Prostate gland (tissue), 2 donors: Measurements from ENCODE around the gene CDH7. TPM values are rescaled to one million over a fixed set of nuclear protein-coding genes. Genes with fewer than 3 reads are reported as not detected.

Experiments used
- DNase-seq: peaks from one replicate; pipeline ENCODE4 v3.0.0-alpha.2; 2019; ENCODE audit warnings: low spot score
- H3K27ac ChIP-seq, 2 donors: fragments of 200-600 bp; sonication (generic); 2 replicates each; pipeline ENCODE4 v1.5.1; 2017 to 2019
- H3K27me3 ChIP-seq: fragments of 200-600 bp; sonication (generic); replicated peaks from 2 replicates; pipeline ENCODE4 v1.5.1; 2019; ENCODE audit not compliant: insufficient read depth
- H3K36me3 ChIP-seq, 2 donors: fragments of 200-600 bp; sonication (generic); 1 replicate in 1 of 2; 2 replicates in 1 of 2; pipeline versions ENCODE4 v1.5.1 to v1.8.1; 2017 to 2019
- H3K4me1 ChIP-seq: fragments of 200-600 bp; sonication (generic); replicated peaks from 2 replicates; pipeline ENCODE4 v1.5.1; 2019
- H3K4me3 ChIP-seq, 2 donors: fragments of 200-600 bp; sonication (generic); 2 replicates each; pipeline ENCODE4 v1.5.1; 2017 to 2019
- H3K9me3 ChIP-seq: fragments of 200-600 bp; sonication (generic); 2 replicates; pipeline ENCODE4 v1.5.1; 2017
- POLR2A ChIP-seq: fragments of 450-650 bp; IDR thresholded peaks from one replicate; pipeline ENCODE4 v1.6.1; 2016; ENCODE audit warnings: antibody characterized with exemption, mild to moderate bottlenecking
- POLR2AphosphoS5 ChIP-seq: sonication (generic); formaldehyde crosslinking; IDR thresholded peaks from one replicate; pipeline ENCODE4 v1.6.1; 2017; ENCODE audit warnings: antibody characterized with exemption
- WGBS: methylation state at CpG from one replicate; pipeline ENCODE4 v1.1.5; 2018; 5-methylcytosine and 5-hydroxymethylcytosine counted together
- intact Hi-C: fragments of 100-400 bp; cut with DNase I; formaldehyde crosslinking; loops from one replicate; pipeline ENCODE4 v1.14.2; 2022
- total RNA-seq, 2 donors: library from RNA; depleted of rRNA; stranded (reverse); fragments of >200 nt; gene quantifications; one replicate each; pipeline ENCODE4 v1.1.0, GENCODE V29; 2016
- TF ChIP-seq, protein P1 (sequence below), 4 experiments: fragments of 200-600 bp in 2 of 4; fragments of 450-650 bp in 2 of 4; sonication (generic) in 2 of 4; IDR thresholded peaks; 1 replicate in 3 of 4; 2 replicates in 1 of 4; pipeline ENCODE4 v1.5.1; 2016 to 2019; ENCODE audit warnings: antibody characterized with exemption in 4 of 4, mild to moderate bottlenecking in 2 of 4, moderate library complexity in 2 of 4

Gene CDH7
- total RNA-seq, 2 donors from 2014 or later: 1.0 TPM

DNA sequence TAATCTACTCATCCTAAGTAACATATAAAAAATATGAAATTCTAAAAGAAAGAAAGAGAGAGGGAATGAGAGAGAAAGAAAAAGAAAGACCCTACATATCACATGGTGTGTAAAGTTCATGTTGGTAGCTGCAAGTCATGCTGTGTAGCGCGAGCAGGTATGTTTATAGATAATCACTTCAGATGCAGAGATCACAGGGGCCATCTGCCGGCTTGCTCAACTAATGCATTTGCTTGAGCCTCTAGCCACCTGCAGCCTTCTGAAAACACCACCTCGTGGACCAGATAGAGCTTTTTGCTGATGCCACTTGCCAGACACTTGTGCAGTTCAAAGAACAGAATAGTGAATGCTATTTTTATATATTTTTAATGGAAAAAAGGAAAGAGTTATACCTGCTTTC lies 37.6 kb downstream of the CDH7 start:
- no peak overlapping the region for H3K27ac ChIP-seq
- TF ChIP-seq POLR2AphosphoS5 (no peak), POLR2A (no peak)
- TF ChIP-seq, protein P1, sequence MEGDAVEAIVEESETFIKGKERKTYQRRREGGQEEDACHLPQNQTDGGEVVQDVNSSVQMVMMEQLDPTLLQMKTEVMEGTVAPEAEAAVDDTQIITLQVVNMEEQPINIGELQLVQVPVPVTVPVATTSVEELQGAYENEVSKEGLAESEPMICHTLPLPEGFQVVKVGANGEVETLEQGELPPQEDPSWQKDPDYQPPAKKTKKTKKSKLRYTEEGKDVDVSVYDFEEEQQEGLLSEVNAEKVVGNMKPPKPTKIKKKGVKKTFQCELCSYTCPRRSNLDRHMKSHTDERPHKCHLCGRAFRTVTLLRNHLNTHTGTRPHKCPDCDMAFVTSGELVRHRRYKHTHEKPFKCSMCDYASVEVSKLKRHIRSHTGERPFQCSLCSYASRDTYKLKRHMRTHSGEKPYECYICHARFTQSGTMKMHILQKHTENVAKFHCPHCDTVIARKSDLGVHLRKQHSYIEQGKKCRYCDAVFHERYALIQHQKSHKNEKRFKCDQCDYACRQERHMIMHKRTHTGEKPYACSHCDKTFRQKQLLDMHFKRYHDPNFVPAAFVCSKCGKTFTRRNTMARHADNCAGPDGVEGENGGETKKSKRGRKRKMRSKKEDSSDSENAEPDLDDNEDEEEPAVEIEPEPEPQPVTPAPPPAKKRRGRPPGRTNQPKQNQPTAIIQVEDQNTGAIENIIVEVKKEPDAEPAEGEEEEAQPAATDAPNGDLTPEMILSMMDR (IDR thresholded peaks at IDR 0.05): no peak
- no peaks in the 10 kb centered on the region for H3K4me1 ChIP-seq
- H3K36me3 ChIP-seq: no peaks in the 10 kb centered on the region
- no peak for DNase-seq
- intact Hi-C loops: no loop called here
- no peak overlapping the region for H3K4me3 ChIP-seq
- 35% methylated on average over 4 of the region's 4 CpGs for WGBS
- H3K27me3 ChIP-seq: no peaks in the 10 kb centered on the region
- H3K9me3 ChIP-seq: no peaks in the 10 kb centered on the region

DNA sequence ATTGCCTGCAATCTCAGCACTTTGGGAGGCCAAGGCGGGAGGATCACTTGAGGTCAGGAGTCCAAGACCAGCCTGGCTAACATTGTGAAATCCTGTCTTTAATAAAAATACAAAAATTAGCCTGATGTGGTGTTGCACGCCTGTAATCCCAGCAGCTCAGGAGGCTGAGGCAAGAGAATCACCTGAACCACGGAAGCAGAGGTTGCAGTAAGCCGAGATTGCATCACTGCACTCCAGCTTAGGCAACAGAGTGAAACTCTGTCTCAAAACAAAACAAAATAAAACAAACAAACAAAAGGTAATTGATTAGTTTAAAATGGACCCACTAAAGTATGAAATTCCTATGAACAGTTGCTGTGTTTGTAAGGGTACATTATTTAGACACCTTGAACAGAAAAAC lies 39.8 kb downstream of the CDH7 start:
- no peak for DNase-seq
- WGBS: 95% methylated on average over 4 of the region's 4 CpGs
- Histone ChIP-seq H3K27me3 (no peaks in the 10 kb centered on the region), H3K27ac (no peak overlapping the region), H3K36me3 (no peaks in the 10 kb centered on the region), H3K4me1 (no peaks in the 10 kb centered on the region), H3K4me3 (no peak overlapping the region), H3K9me3 (no peaks in the 10 kb centered on the region)
- TF ChIP-seq, protein P1 (IDR thresholded peaks at IDR 0.05): no peak
- no peak for TF ChIP-seq POLR2A
- no peak for TF ChIP-seq POLR2AphosphoS5
- intact Hi-C loops: no loop called here

DNA sequence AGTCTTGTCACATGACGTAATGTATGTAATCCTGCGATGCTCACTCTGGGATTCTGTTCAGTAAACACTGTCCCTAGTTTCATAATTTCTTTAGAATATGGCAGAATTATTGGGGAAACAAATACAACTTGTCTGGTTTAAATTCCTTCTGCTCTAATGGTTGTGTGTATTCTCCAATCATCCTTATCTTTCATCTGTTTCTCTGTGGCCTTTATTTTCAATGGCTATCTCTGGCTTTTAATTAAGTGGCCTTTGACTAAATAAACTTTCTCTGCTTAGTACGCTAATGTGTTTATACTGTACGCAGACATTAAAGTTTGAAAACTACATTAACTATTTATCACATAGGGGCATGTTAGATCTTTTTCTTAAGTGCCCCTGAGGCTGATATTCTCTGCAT lies 40.9 kb downstream of the CDH7 start:
- Histone ChIP-seq H3K36me3 (no peaks in the 10 kb centered on the region), H3K4me3 (no peak overlapping the region), H3K27me3 (no peaks in the 10 kb centered on the region), H3K9me3 (no peaks in the 10 kb centered on the region), H3K4me1 (no peaks in the 10 kb centered on the region), H3K27ac (no peak overlapping the region)
- WGBS: 58% methylated on average over 4 of the region's 4 CpGs
- intact Hi-C loops: no loop called here
- TF ChIP-seq POLR2AphosphoS5 (no peak), POLR2A (no peak)
- TF ChIP-seq, protein P1 (IDR thresholded peaks at IDR 0.05): no peak
- DNase-seq: no peak

DNA sequence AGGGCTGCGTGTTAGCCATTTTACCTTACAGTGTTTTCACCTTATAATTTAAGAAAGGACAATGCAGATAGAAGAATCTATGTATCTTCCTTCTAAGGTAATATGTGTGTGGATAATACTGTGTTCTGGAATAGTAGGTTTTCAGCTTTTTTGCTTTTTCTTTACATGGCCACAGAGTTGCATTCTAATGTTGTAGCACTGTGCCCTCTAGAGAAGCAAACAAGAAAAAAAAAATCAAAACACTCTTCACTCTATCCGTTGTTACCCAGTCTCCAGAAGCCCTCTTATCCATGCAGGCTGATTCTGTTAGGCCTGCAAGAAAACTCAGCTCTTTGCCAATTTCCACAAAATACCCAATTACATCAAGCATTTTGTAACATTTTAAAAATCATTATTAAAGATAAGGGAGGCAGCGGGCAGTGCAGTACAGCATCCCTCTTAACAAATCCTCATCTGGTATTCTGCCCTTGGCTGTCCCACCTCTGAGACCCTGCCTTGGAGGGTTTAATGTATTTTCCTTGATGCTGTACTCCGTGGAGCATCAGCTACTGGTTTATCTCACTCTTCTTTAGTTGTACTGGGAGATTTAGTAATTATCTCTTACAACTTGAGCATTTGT lies 41.8 kb downstream of the CDH7 start:
- Histone ChIP-seq H3K9me3 (no peaks in the 10 kb centered on the region), H3K36me3 (no peaks in the 10 kb centered on the region), H3K4me1 (no peaks in the 10 kb centered on the region), H3K4me3 (no peak overlapping the region), H3K27ac (no peak overlapping the region), H3K27me3 (no peaks in the 10 kb centered on the region)
- 83% methylated on average over 4 of the region's 4 CpGs for WGBS
- TF ChIP-seq POLR2AphosphoS5 (no peak), POLR2A (no peak)
- TF ChIP-seq, protein P1 (IDR thresholded peaks at IDR 0.05): no peak
- intact Hi-C loops: no loop called here
- DNase-seq: no peak

DNA sequence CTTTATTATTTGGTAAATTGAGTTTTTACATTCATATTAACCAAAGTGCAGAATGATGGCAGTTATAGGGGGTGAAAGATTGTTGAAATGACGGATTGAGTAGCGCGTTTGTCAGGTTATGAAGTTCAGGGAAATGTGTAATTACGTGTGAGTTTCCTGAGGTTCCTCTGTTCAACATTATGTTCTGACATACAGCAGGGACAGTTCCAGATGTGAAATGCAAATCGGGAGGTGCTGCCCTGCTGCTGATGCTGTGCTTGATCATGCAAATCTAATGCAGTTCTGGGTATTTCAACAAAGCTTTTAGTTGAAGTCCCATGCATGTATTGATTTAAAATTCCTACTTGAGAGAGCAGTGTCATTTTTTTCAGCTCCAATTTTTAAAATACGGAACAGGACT lies 57.9 kb downstream of the CDH7 start:
- no peak for DNase-seq
- Histone ChIP-seq H3K9me3 (no peaks in the 10 kb centered on the region), H3K27me3 (no peaks in the 10 kb centered on the region), H3K36me3 (no peaks in the 10 kb centered on the region), H3K4me3 (no peak overlapping the region), H3K27ac (no peak overlapping the region), H3K4me1 (no peaks in the 10 kb centered on the region)
- WGBS: 65% methylated on average over 6 of the region's 6 CpGs
- intact Hi-C loops: no loop called here
- TF ChIP-seq, protein P1 (IDR thresholded peaks at IDR 0.05): no peak
- TF ChIP-seq POLR2AphosphoS5 (no peak), POLR2A (no peak)
